ENCODE data around the gene BEND4.

BEND4 gene

DNA sequence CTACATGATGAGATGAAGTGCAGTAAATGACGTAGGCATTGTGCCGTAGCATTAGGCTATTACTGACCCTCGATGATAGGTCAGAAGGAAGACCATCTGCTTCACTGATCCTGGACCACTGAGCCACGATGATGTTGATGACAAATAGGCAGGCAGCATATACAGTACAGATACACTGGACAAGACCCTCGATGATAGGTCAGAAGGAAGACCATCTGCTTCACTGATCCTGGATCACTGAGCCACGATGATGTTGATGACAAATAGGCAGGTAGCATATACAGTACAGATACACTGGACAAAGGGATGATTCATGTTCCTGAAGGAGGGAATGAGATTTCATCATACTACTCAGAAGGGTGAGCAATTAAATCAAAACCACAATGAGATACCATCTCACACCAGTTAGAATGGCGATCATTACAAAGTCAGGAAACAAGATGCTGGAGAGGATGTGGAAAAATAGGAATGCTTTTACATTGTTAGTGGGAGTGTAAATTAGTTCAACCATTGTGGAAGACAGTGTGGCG, 50.9 kb downstream of the BEND4 start:
- no peak for DNase-seq

DNA sequence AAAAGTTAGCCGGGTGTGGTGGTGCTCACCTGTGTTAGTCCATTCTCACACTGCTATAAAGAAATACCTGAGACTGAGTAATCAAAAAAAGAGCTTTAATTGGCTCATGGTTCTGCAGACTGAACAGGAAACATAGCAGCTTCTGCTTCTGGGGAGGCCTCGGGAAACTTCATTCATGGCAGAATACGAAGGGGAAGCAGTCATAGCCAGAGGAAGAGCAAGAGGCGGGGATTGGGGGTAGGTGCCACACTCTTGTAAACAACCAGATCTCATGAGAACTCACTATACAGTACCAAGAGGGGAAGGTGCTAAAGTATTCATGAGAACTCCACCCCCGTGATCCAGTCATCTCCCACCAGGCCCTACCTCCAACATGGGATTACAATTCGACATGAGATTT, 64.1 kb downstream of the BEND4 start:
- no peak for DNase-seq

DNA sequence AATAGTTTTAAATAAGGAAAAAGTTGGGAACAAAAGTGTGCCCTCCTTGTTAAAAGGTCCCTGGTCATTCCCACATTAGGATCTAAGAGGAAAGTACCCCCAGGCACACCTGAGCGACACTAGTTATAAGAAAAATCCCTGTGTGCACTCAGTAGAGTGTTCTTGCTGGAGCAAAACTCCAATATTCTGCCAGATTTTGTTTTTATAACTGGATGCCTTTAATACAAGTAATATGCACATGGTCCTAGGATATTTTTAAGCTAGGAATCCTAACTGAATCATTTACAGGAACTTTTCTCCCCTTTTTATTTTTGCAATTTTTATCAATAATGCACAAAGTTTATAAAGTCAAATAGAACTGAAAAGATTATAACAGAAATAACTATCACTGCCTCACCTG, 68.6 kb downstream of the BEND4 start:
- no peak for DNase-seq

DNA sequence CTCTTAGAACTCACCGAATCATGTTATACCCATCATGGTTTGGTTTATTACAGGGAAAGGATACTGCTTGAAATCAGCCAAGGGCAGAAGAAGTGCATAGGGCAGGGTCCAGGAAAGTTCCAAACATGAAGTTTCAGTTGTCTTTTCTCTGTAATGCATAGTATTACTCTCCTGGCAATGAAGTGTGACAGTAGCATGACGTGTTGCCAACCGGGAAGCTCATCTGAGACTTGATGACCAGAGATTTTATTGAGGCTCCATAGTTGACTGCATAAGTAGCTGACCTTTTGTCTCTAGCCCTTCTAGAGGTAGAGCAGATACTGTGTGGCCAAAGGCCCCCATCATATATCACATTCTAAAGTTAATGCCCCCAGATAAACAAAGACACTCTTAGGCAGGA, 72.1 kb downstream of the BEND4 start:
- DNase-seq, result no peak

DNA sequence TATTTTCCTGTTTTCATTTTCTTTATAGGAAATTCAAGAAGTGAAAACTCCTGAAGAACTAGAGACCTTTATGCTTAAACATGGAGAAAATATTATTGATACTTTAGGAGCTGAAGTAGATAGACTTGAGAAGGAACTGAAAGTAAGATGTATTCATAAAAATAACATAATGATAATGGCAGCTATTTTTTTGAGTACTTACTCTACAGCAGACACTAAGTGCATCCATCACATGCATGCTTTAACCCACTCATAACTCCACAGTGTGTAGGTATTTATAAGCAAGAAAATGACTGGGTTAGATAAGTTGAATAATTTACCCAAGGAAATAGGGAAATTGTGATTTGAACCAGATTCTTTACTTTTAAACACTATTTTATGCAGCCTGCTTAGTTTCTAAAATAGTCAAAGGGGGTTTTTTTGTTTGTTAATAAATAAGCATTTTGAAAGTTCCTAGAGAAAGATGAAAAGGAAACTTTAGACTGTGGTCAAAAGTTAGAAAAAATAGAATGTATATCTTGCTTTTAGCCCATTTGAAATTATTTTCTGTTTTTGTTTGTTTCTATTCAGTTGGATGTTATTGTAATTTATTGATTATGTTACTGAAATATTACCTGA, 74.2 kb downstream of the BEND4 start:
- DNase-seq, result no peak

DNA sequence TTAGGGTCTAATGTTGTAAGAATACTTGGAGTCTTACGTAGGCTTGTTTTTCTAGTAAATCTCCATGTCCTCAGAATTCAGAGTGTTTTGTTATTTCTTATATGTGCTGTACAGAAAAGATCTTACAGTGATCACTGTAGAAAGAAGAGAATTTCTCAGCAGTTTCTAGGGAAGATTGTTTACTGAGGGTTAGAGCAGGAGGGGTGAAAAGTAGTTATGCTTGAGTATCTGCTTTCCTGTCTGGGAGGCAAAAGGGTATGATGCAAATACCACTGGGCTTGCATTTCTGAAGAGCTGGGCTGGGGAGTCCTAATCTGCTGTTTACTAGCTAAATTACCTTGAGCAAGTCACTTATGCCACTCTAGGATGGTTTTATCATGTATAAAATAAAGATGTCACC, 78.2 kb downstream of the BEND4 start:
- DNase-seq, result no peak

DNA sequence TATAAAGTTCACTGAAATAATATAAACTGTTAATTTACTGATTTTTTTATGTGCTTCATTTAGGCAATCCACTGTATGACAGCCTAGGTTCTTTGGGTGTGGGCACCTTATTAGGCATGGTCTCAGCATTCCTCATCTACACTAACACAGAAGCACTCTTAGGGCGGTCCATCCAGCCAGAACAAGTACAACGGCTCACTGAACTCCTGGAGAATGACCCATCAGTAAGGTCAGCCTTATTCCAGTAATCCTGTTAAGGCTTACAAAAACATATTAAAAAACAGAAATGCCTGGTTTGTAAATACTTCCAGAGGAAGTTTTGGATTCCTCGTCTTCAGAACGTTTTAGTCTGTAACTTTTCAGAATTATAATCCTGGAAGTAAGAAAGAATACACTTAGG, 82.0 kb downstream of the BEND4 start:
- DNase-seq, result no peak

DNA sequence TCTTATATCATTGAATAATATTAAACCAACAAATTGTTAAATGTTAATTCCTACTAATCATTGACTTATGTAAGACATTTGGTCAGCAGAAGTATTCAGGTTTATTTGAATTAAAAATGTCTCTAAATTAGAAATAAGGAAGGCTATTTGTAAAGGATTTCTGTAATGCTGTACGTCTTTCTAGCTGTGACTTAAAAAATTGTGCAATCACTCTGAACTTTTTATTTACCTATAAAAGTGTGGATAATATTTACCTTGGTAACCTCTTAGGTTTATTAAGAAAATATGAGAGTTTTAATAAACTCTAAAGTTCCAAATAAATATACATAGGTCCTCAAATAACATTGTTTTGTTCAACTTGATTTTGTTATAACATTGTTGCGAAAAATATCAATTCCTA, 85.2 kb downstream of the BEND4 start:
- DNase-seq, result no peak

DNA sequence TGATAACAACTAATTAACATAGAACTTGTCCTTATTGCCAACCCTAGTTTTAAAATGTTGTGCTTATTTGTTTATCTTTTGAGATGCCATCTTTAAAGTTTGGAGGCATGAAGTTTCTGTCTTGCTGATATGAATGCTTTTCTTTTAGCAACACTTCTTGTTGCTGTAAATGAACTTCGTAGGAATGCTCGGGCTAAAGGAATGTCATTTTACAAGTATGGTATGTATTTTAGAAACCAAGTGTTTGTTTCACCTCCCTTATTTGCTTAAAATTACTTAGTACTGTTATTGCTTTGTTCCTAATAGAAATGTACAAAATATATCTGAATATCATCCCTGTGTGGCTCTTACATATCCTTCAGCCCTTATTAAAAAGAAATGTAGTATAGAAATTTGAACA, 86.1 kb downstream of the BEND4 start:
- no peak for DNase-seq
